Measurements from ENCODE around the gene RNU6-9. TPM values are rescaled to one million over a fixed set of nuclear protein-coding genes. Genes with fewer than 3 reads are reported as not detected.

Gene RNU6-9
- total and polyA plus RNA-seq, 2 of the 13 experiments (the other 11 are each of a cell fraction or from before 2014, with no cell fraction given), result under 0.01 TPM; not detected in 1

- TF ChIP-seq ADNP (CRISPR knock-in tag; IDR thresholded peaks at IDR 0.05) (no peak), ZNF432 (CRISPR knock-in tag; IDR thresholded peaks at IDR 0.05; ENCODE audit: borderline replicate concordance) (no peak), MED13 (CRISPR knock-in tag; IDR thresholded peaks at IDR 0.05) (no peak), KLF13 (CRISPR knock-in tag; IDR thresholded peaks at IDR 0.05) (no peak), ZMYM4 (CRISPR knock-in tag; IDR thresholded peaks at IDR 0.05) (no peak), JARID2 (CRISPR knock-in tag; IDR thresholded peaks at IDR 0.05; ENCODE audit: insufficient replicate concordance) (no peak), GTF3A (CRISPR knock-in tag; conservative IDR thresholded peaks at IDR 0.05) (no peak; the same call in 1 of the 2 replicates), TFDP2 (CRISPR knock-in tag; IDR thresholded peaks at IDR 0.05) (peak; percentile 42; the same call in 1 of the 2 replicates), ZNF382 (CRISPR knock-in tag; IDR thresholded peaks at IDR 0.05; ENCODE audit: borderline replicate concordance) (no peak), REL (CRISPR knock-in tag; conservative IDR thresholded peaks at IDR 0.05) (no peak), ZNF138 (CRISPR knock-in tag; IDR thresholded peaks at IDR 0.05; ENCODE audit: low read depth) (no peak), POLR2G (IDR thresholded peaks at IDR 0.05; ENCODE audit: low read depth, low read length) (no peak), RXRA (CRISPR knock-in tag; IDR thresholded peaks at IDR 0.05) (peak; percentile 6; the same call in 1 of the 2 replicates), TEAD3 (CRISPR knock-in tag; optimal IDR thresholded peaks at IDR 0.05; ENCODE audit: borderline replicate concordance) (no peak), MIXL1 (CRISPR knock-in tag; IDR thresholded peaks at IDR 0.05) (no peak), EZH2 (conservative IDR thresholded peaks at IDR 0.05; ENCODE audit: low read depth, low read length) (no peak), RARA (CRISPR knock-in tag; IDR thresholded peaks at IDR 0.05) (no peak), MTF1 (CRISPR knock-in tag; IDR thresholded peaks at IDR 0.05) (no peak), ZBTB3 (CRISPR knock-in tag; IDR thresholded peaks at IDR 0.05; ENCODE audit: borderline replicate concordance, low read depth) (no peak; the same call in 1 of the 2 replicates), ZNF619 (CRISPR knock-in tag; IDR thresholded peaks at IDR 0.05) (no peak), ZSCAN12 (CRISPR knock-in tag; IDR thresholded peaks at IDR 0.05) (no peak)
- TF ChIP-seq, protein P1, sequence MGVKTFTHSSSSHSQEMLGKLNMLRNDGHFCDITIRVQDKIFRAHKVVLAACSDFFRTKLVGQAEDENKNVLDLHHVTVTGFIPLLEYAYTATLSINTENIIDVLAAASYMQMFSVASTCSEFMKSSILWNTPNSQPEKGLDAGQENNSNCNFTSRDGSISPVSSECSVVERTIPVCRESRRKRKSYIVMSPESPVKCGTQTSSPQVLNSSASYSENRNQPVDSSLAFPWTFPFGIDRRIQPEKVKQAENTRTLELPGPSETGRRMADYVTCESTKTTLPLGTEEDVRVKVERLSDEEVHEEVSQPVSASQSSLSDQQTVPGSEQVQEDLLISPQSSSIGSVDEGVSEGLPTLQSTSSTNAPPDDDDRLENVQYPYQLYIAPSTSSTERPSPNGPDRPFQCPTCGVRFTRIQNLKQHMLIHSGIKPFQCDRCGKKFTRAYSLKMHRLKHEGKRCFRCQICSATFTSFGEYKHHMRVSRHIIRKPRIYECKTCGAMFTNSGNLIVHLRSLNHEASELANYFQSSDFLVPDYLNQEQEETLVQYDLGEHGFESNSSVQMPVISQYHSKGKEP (CRISPR knock-in tag; IDR thresholded peaks at IDR 0.05), result no peak
- TF ChIP-seq, protein P2, sequence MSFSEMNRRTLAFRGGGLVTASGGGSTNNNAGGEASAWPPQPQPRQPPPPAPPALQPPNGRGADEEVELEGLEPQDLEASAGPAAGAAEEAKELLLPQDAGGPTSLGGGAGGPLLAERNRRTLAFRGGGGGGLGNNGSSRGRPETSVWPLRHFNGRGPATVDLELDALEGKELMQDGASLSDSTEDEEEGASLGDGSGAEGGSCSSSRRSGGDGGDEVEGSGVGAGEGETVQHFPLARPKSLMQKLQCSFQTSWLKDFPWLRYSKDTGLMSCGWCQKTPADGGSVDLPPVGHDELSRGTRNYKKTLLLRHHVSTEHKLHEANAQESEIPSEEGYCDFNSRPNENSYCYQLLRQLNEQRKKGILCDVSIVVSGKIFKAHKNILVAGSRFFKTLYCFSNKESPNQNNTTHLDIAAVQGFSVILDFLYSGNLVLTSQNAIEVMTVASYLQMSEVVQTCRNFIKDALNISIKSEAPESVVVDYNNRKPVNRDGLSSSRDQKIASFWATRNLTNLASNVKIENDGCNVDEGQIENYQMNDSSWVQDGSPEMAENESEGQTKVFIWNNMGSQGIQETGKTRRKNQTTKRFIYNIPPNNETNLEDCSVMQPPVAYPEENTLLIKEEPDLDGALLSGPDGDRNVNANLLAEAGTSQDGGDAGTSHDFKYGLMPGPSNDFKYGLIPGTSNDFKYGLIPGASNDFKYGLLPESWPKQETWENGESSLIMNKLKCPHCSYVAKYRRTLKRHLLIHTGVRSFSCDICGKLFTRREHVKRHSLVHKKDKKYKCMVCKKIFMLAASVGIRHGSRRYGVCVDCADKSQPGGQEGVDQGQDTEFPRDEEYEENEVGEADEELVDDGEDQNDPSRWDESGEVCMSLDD (CRISPR knock-in tag; IDR thresholded peaks at IDR 0.05; ENCODE audit: borderline replicate concordance), result no peak
These were observed 31.3 kb downstream of the RNU6-9 start (continued) for GRCh38 chr19:924553-925086.

Data from HepG2 (cell line).